A549 (cell line): ENCODE data around the gene DYRK4. TPM values are rescaled to one million over a fixed set of nuclear protein-coding genes. Genes with fewer than 3 reads are reported as not detected.

Source experiments
- ATAC-seq, 2 experiments: fragments of 200-7000 bp in 1 of 2; fragments of >200 bp in 1 of 2; cut with Nextera tagmentation in 1 of 2; cut with Tn5 transposase in 1 of 2; 3 replicates each; pipeline versions ENCODE4 v1.8.0 to v1.9.1; 2018 to 2020; ENCODE audit warnings: mild to moderate bottlenecking in 1 of 2, moderate library complexity in 1 of 2
- CTCF ChIA-PET: fragments of 300-600 bp; sonication (Branson Sonifier 250); formaldehyde crosslinking; extraction: SDS; loops from one replicate; lab custom pipeline; 2021; ENCODE audit warnings: antibody characterized with exemption, inconsistent platforms; lab: Yijun Ruan, JAX
- POLR2A ChIA-PET: fragments of 350-600 bp; formaldehyde crosslinking; extraction: SDS; loops from one replicate; lab custom pipeline; 2021; ENCODE audit warnings: antibody characterized with exemption, inconsistent platforms; lab: Yijun Ruan, JAX
- DNase-seq, 2 experiments: peaks; one replicate each; pipeline versions ENCODE4 v3.0.0 to v3.0.0-alpha.2; 2011 to 2016; ENCODE audit warnings: low read depth in 1 of 2, low spot score in 1 of 2
- FAIRE-seq: peaks from 2 replicates; lab custom pipeline; 2011; peaks lifted over from hg19 to GRCh38; lab: Jason Lieb, UNC
- H3K27ac ChIP-seq, 2 experiments: fragments of >200 bp; sonication (Bioruptor Twin); formaldehyde crosslinking; 3 replicates each; pipeline ENCODE4 v1.5.1; 2016 to 2017
- H3K4me1 ChIP-seq: fragments of >200 bp; sonication (Bioruptor Twin); formaldehyde crosslinking; 3 replicates; pipeline ENCODE4 v1.6.1; 2016
- H3K4me2 ChIP-seq: fragments of >200 bp; sonication (Bioruptor Twin); formaldehyde crosslinking; 3 replicates; pipeline ENCODE4 v1.6.1; 2016
- H3K4me3 ChIP-seq: fragments of >200 bp; sonication (Bioruptor Twin); formaldehyde crosslinking; 3 replicates; pipeline ENCODE4 v1.5.1; 2016
- H3K9me3 ChIP-seq: fragments of >200 bp; sonication (Bioruptor Twin); formaldehyde crosslinking; 3 replicates; pipeline ENCODE4 v1.6.1; 2016
- CHD2 ChIP-seq: fragments of 150-350 bp; IDR thresholded peaks from 2 replicates; pipeline ENCODE4 v1.6.1; 2014; ENCODE audit warnings: low read length; ENCODE audit not compliant: partially characterized antibody
- E2F6 ChIP-seq: IDR thresholded peaks from 2 replicates; pipeline ENCODE4 v1.6.1; 2012; ENCODE audit warnings: low read depth, borderline replicate concordance
- EHMT2 ChIP-seq: fragments of 200-600 bp; sonication (generic); IDR thresholded peaks from 2 replicates; pipeline ENCODE4 v1.6.1; 2016; ENCODE audit warnings: antibody characterized with exemption, low read depth, mild to moderate bottlenecking, moderate library complexity
- EP300 ChIP-seq, 2 experiments: fragments of >200 bp; sonication (Bioruptor Twin); formaldehyde crosslinking; IDR thresholded peaks; 2 replicates in 1 of 2; 3 replicates in 1 of 2; pipeline ENCODE4 v1.6.1; 2016 to 2017
- ESRRA ChIP-seq: fragments of 150-350 bp; IDR thresholded peaks from 2 replicates; pipeline ENCODE4 v1.6.1; 2014; ENCODE audit warnings: mild to moderate bottlenecking, low read length, borderline replicate concordance
- FOXS1 ChIP-seq: fragments of 250-450 bp; sonication (Bioruptor Pico); IDR thresholded peaks from 2 replicates; pipeline ENCODE4 v1.5.0; 2020; ENCODE audit warnings: mild to moderate bottlenecking, moderate library complexity
- GATA3 ChIP-seq: IDR thresholded peaks from 2 replicates; pipeline ENCODE4 v1.6.1; 2012; ENCODE audit warnings: borderline replicate concordance
- HDAC2 ChIP-seq: fragments of 200-600 bp; sonication (generic); IDR thresholded peaks from 2 replicates; pipeline ENCODE4 v1.6.1; 2016
- JUN ChIP-seq, 2 experiments: fragments of >200 bp; sonication (Bioruptor Twin); formaldehyde crosslinking; IDR thresholded peaks; 2 replicates in 1 of 2; 3 replicates in 1 of 2; pipeline ENCODE4 v1.6.1; 2016 to 2017
- KDM1A ChIP-seq: fragments of 200-600 bp; sonication (generic); IDR thresholded peaks from 2 replicates; pipeline ENCODE4 v1.6.1; 2016; ENCODE audit warnings: low read depth, mild to moderate bottlenecking
- MAX ChIP-seq: IDR thresholded peaks from 2 replicates; pipeline ENCODE4 v1.6.1; 2012
- PHF8 ChIP-seq: fragments of 200-600 bp; sonication (generic); IDR thresholded peaks from 2 replicates; pipeline ENCODE4 v1.6.1; 2016; ENCODE audit warnings: low read depth, mild to moderate bottlenecking, antibody characterized with exemption, moderate library complexity, borderline replicate concordance
- POLR2A ChIP-seq: IDR thresholded peaks from 2 replicates; pipeline ENCODE4 v1.6.1; 2012; ENCODE audit warnings: mild to moderate bottlenecking, low read length
- RFX5 ChIP-seq: fragments of 450-650 bp; IDR thresholded peaks from 2 replicates; pipeline ENCODE4 v1.7.1; 2014; ENCODE audit warnings: antibody characterized with exemption, mild to moderate bottlenecking, moderate library complexity
- SMC3 ChIP-seq: fragments of >200 bp; sonication (Bioruptor Twin); formaldehyde crosslinking; IDR thresholded peaks from 3 replicates; pipeline ENCODE4 v1.6.1; 2018; ENCODE audit warnings: inconsistent platforms
- USF2 ChIP-seq: fragments of 450-650 bp; IDR thresholded peaks from 2 replicates; pipeline ENCODE4 v1.6.1; 2014; ENCODE audit warnings: antibody characterized with exemption
- ZC3H11A ChIP-seq: fragments of 450-650 bp; IDR thresholded peaks from 2 replicates; pipeline ENCODE4 v1.6.1; 2014; ENCODE audit warnings: antibody characterized with exemption, mild to moderate bottlenecking
- ZFP36 ChIP-seq: fragments of 450-650 bp; IDR thresholded peaks from 2 replicates; pipeline ENCODE4 v1.6.1; 2014; ENCODE audit warnings: borderline replicate concordance; ENCODE audit not compliant: partially characterized antibody
- WGBS: methylation state at CpG from one replicate; pipeline ENCODE4 v1.1.6; 2017; ENCODE audit errors: missing lambda C conversion rate; 5-methylcytosine and 5-hydroxymethylcytosine counted together
- polyA plus RNA-seq, 4 experiments: library from polyadenylated mRNA; depleted of rRNA in 3 of 4; stranded (reverse); fragments of >200 nt; fragmentation: RNase III in 1 of 4; extraction: RNeasy Plus Mini Kit Qiagen cat#74134 plus additional on column Dnase treatment in 1 of 4; gene quantifications; 2 replicates in 3 of 4; 3 replicates in 1 of 4; pipeline ENCODE4 v1.2.3, GENCODE V29; 2011 to 2017

Gene DYRK4
- polyA plus RNA-seq, 2 of the 4 experiments (the other 2 are of a cell fraction): 40.3 to 84.5 TPM

DNA sequence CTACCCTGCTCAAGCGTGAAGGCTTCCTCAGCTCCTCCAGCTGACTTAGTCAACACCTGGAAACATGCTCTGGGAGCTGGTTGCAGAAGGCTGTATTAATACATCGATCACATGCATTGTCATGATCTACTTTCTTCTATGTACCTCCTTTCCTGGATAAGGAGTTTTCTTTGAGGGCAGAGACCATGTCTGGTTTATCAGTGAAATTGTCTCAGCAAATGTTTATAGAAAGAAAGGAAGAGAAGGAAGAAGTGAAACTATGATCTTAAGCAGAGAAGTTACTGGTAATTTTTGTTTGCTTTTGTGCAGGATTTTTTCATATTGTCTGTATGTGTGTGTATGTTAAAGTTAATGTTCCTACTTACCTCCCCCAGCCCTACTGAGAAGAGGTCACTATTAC is 4.5 kb downstream of the DYRK4 start (continued):
- TF ChIP-seq E2F6 (no peak), EHMT2 (no peak)

- ATAC-seq (no peak), FAIRE-seq (no peak)
- no peaks in the 10 kb centered on the region for H3K4me1 ChIP-seq
Observed at GRCh38 chr12:4567073-4567881, 5.3 kb downstream of the DYRK4 start.

GRCh38 chr12:4569261-4569660 is 7.3 kb downstream of the DYRK4 start:
- ChIA-PET POLR2A (no interaction called here), CTCF (no interaction called here)
- Histone ChIP-seq H3K27ac (no peak overlapping the region), H3K9me3 (no peaks in the 10 kb centered on the region), H3K4me1 (no peaks in the 10 kb centered on the region), H3K4me2 (no peak overlapping the region), H3K4me3 (no peak overlapping the region)
- FAIRE-seq (no peak), DNase-seq (no peak), ATAC-seq (no peak)
- TF ChIP-seq CHD2 (no peak), GATA3 (no peak), ZC3H11A (no peak), HDAC2 (no peak), PHF8 (no peak), ESRRA (no peak), EP300 (IDR thresholded peaks at IDR 0.05) (no peak), FOXS1 (no peak), POLR2A (no peak), USF2 (no peak), JUN (IDR thresholded peaks at IDR 0.05) (no peak), SMC3 (no peak)
- 79% methylated on average over 4 of the region's 4 CpGs for WGBS

More at GRCh38 chr12:4567073-4567881, 5.3 kb downstream of the DYRK4 start:
- ChIA-PET POLR2A (no interaction called here), CTCF (no interaction called here)
- Histone ChIP-seq H3K27ac (no peak overlapping the region), H3K4me2 (no peak overlapping the region), H3K4me3 (no peak overlapping the region), H3K9me3 (no peaks in the 10 kb centered on the region)
- 65% methylated on average over 3 of the region's 3 CpGs for WGBS
- TF ChIP-seq MAX: no peak
- DNase-seq: no peak

GRCh38 chr12:4572680-4573079 is 10.7 kb downstream of the DYRK4 start:
- ATAC-seq: no peak

More at GRCh38 chr12:4572680-4573079, 10.7 kb downstream of the DYRK4 start:
- ChIA-PET CTCF (no interaction called here), POLR2A (no interaction called here)
- no peak for FAIRE-seq
- WGBS: 91% methylated on average over 7 of the region's 7 CpGs
- no peak overlapping the region for H3K4me3 ChIP-seq
- no peak for DNase-seq
- H3K9me3 ChIP-seq: no peaks in the 10 kb centered on the region
- no peak overlapping the region for H3K27ac ChIP-seq
- no peaks in the 10 kb centered on the region for H3K4me1 ChIP-seq
- H3K4me2 ChIP-seq: no peak overlapping the region
- TF ChIP-seq JUN (IDR thresholded peaks at IDR 0.05): no peak
- TF ChIP-seq RFX5: no peak
- no peak for TF ChIP-seq HDAC2
- no peak for TF ChIP-seq POLR2A
- no peak for TF ChIP-seq ZFP36
- no peak for TF ChIP-seq MAX
- TF ChIP-seq USF2: no peak
- no peak for TF ChIP-seq KDM1A
- TF ChIP-seq, all 56 proteins: peak for 0
